GM12878 (cell line): ENCODE data around the gene CCDC8. TPM values are rescaled to one million over a fixed set of nuclear protein-coding genes. Genes with fewer than 3 reads are reported as not detected.

Experiments used
- ATAC-seq: fragments of 200-7000 bp; cut with Tn5 transposase; 3 replicates; pipeline ENCODE4 v1.9.1; 2020; ENCODE audit warnings: mild to moderate bottlenecking, moderate library complexity
- BruUV-seq: library from RNA; stranded (reverse); fragments of 400-500 nt; replicated peaks from 2 replicates; lab custom pipeline; 2021; lab: Mats Ljungman, UMichigan
- CTCF ChIA-PET: fragments of 300-600 bp; sonication (Branson Sonifier 250); formaldehyde crosslinking; extraction: SDS; loops from one replicate; lab custom pipeline; 2021; ENCODE audit warnings: inconsistent platforms; lab: Yijun Ruan, JAX
- POLR2A ChIA-PET: fragments of 350-600 bp; formaldehyde crosslinking; extraction: SDS; loops from one replicate; lab custom pipeline; 2021; ENCODE audit warnings: inconsistent platforms; lab: Charles Lee
- RAD21 ChIA-PET: fragments of 300-600 bp; sonication (Branson Sonifier 250); formaldehyde crosslinking; loops from one replicate; lab custom pipeline; 2023; ENCODE audit warnings: antibody characterized with exemption; ENCODE audit not compliant: unreplicated experiment; lab: Charles Lee
- SMC1A ChIA-PET: fragments of 300-600 bp; sonication (Branson Sonifier 250); formaldehyde crosslinking; loops from one replicate; lab custom pipeline; 2023; ENCODE audit not compliant: unreplicated experiment, uncharacterized antibody; lab: Charles Lee
- DNase-seq: peaks from one replicate; pipeline ENCODE4 v3.0.0-alpha.2; 2011; ENCODE audit warnings: low read depth, low spot score
- FAIRE-seq: peaks from 3 replicates; lab custom pipeline; 2011; peaks lifted over from hg19 to GRCh38; lab: Jason Lieb, UNC
- H2AFZ ChIP-seq: 2 replicates; pipeline ENCODE4 v1.6.0; 2011; ENCODE audit warnings: low read depth, low read length, control low read depth; ENCODE audit not compliant: control insufficient read depth
- H3K27ac ChIP-seq: 2 replicates; pipeline ENCODE4 v1.5.1; 2011; ENCODE audit warnings: control low read depth; ENCODE audit not compliant: control insufficient read depth, insufficient read depth
- H3K27me3 ChIP-seq, 2 experiments: replicated peaks in 1 of 2; 2 replicates each; pipeline versions ENCODE4 v1.6.0 to v1.6.1; 2011; ENCODE audit warnings: low read length in 1 of 2; ENCODE audit not compliant: control insufficient read depth in 2 of 2, insufficient read depth in 2 of 2
- H3K36me3 ChIP-seq, 2 experiments: 2 replicates each; pipeline ENCODE4 v1.5.1; 2011; ENCODE audit warnings: low read length in 1 of 2; ENCODE audit not compliant: control insufficient read depth in 2 of 2, insufficient read depth in 2 of 2
- H3K4me1 ChIP-seq: 2 replicates; pipeline ENCODE4 v1.6.1; 2011; ENCODE audit warnings: mild to moderate bottlenecking, low read length, moderate library complexity, mixed read lengths; ENCODE audit not compliant: control insufficient read depth, insufficient read depth
- H3K4me2 ChIP-seq: 2 replicates; pipeline ENCODE4 v1.6.0; 2011; ENCODE audit warnings: control low read depth; ENCODE audit not compliant: control insufficient read depth, insufficient read depth
- H3K4me3 ChIP-seq: fragments of 200-600 bp; sonication (generic); 2 replicates; pipeline ENCODE4 v1.5.1; 2016
- H3K79me2 ChIP-seq: 2 replicates; pipeline ENCODE4 v1.6.0; 2011; ENCODE audit warnings: low read length; ENCODE audit not compliant: control insufficient read depth, insufficient read depth
- H3K9ac ChIP-seq: 2 replicates; pipeline ENCODE4 v1.8.0; 2011; ENCODE audit warnings: low read length, control low read depth, mixed read lengths; ENCODE audit not compliant: control insufficient read depth, insufficient read depth
- H3K9me3 ChIP-seq: replicated peaks from 3 replicates; pipeline ENCODE4 v1.5.1; 2011; ENCODE audit warnings: mild to moderate bottlenecking, low read length; ENCODE audit not compliant: control insufficient read depth, insufficient read depth
- H4K20me1 ChIP-seq: 2 replicates; pipeline ENCODE4 v1.6.0; 2011; ENCODE audit not compliant: control insufficient read depth, insufficient read depth
- BCL3 ChIP-seq: IDR thresholded peaks from 2 replicates; pipeline ENCODE4 v1.6.1; 2011; ENCODE audit warnings: borderline replicate concordance, low read depth, mild to moderate bottlenecking, moderate library complexity, low read length; ENCODE audit not compliant: insufficient read depth, poor library complexity, severe bottlenecking
- CTCF ChIP-seq, 3 experiments: IDR thresholded peaks in 2 of 3; conservative IDR thresholded peaks in 1 of 3; 2 replicates each; pipeline ENCODE4 v1.5.1; 2011; ENCODE audit warnings: low read depth in 3 of 3, low read length in 3 of 3, mild to moderate bottlenecking in 3 of 3, control low read depth in 2 of 3, moderate library complexity in 2 of 3, inconsistent platforms in 1 of 3, mixed read lengths in 1 of 3; ENCODE audit not compliant: control insufficient read depth in 2 of 3, insufficient read depth in 1 of 3; ENCODE audit errors: extremely low read depth in 1 of 3
- DPF2 ChIP-seq: fragments of 450-650 bp; IDR thresholded peaks from 2 replicates; pipeline ENCODE4 v1.6.1; 2017; ENCODE audit warnings: mild to moderate bottlenecking
- ETV6 ChIP-seq, 2 experiments: fragments of 450-650 bp in 1 of 2; IDR thresholded peaks in 1 of 2; conservative IDR thresholded peaks in 1 of 2; 2 replicates each; pipeline ENCODE4 v1.6.1; 2014; ENCODE audit warnings: antibody characterized with exemption in 1 of 2, borderline replicate concordance in 1 of 2, low read depth in 1 of 2, mild to moderate bottlenecking in 1 of 2, moderate library complexity in 1 of 2
- MYB ChIP-seq: fragments of 150-350 bp; IDR thresholded peaks from 2 replicates; pipeline ENCODE4 v1.6.1; 2014; ENCODE audit warnings: mild to moderate bottlenecking, low read depth, low read length, borderline replicate concordance
- PAX5 ChIP-seq: IDR thresholded peaks from 2 replicates; pipeline ENCODE4 v1.6.1; 2011; ENCODE audit warnings: low read depth, low read length, borderline replicate concordance
- PRDM15 ChIP-seq: fragments of 450-650 bp; formaldehyde crosslinking; IDR thresholded peaks from 2 replicates; pipeline ENCODE4 v1.4.0; 2020; ENCODE audit warnings: mild to moderate bottlenecking, moderate library complexity
- SKIL ChIP-seq: fragments of 450-650 bp; IDR thresholded peaks from 2 replicates; pipeline ENCODE4 v1.6.1; 2017; ENCODE audit warnings: mild to moderate bottlenecking, low read depth, inconsistent platforms; ENCODE audit not compliant: poor library complexity, severe bottlenecking
- SP1 ChIP-seq: IDR thresholded peaks from one replicate; pipeline ENCODE4 v1.6.1; 2011; ENCODE audit warnings: low read depth, low read length
- ZNF384 ChIP-seq: IDR thresholded peaks from 2 replicates; pipeline ENCODE4 v1.6.1; 2012; ENCODE audit warnings: low read depth, mild to moderate bottlenecking, low read length, improper control_type of control experiment, borderline replicate concordance
- WGBS: methylation state at CpG from one replicate; pipeline ENCODE4 v1.1.6; 2016; ENCODE audit warnings: low lambda C conversion rate; ENCODE audit not compliant: insufficient replicate concordance, insufficient coverage; ENCODE audit errors: missing lambda C conversion rate; 5-methylcytosine and 5-hydroxymethylcytosine counted together
- in situ Hi-C: fragments of 300-500 bp; cut with MboI; formaldehyde crosslinking; loops from 9 replicates; pipeline ENCODE4 v1.14.3; 2018; ENCODE audit warnings: mixed read lengths
- intact Hi-C: fragments of 100-400 bp; cut with micrococcal nuclease; formaldehyde crosslinking; loops from one replicate; pipeline ENCODE4 v1.14.2; 2022; ENCODE audit not compliant: unreplicated experiment
- polyA plus RNA-seq, 11 experiments: library from polyadenylated mRNA; depleted of rRNA in 4 of 11; unstranded in 6 of 11; stranded (reverse) in 5 of 11; fragments of >200 nt; fragmentation: Nextera tagmentation in 4 of 11; fragmentation: Illumina TruSeq in 1 of 11; extraction: Ambion mirVana in 4 of 11; extraction: Trizol in 1 of 11; gene quantifications; 1 replicate in 1 of 11; 2 replicates in 10 of 11; pipeline versions ENCODE4 v1.2.1 to v1.2.3, GENCODE V29; 2011 to 2016; ENCODE audit warnings: inconsistent platforms in 2 of 11, missing spikeins in 2 of 11, low read depth in 1 of 11
- total RNA-seq, 4 experiments: library from RNA; depleted of rRNA in 3 of 4; stranded (reverse); fragments of >200 nt in 3 of 4; fragmentation: Illumina TruSeq in 1 of 4; extraction: Trizol in 1 of 4; gene quantifications; 2 replicates each; pipeline versions ENCODE4 v1.2.1 to v1.2.3, GENCODE V29; 2013 to 2021

CCDC8 gene
- total and polyA plus RNA-seq, 10 of the 15 experiments (the other 5 are each of a cell fraction or from before 2014, with no cell fraction given): under 0.01 to 0.15 (median 0.05) TPM; not detected in 5

- POLR2A ChIA-PET: no interaction called here
- ATAC-seq: no peak
- H3K4me2 ChIP-seq: no peak overlapping the region
- no peaks in the 10 kb centered on the region for H3K79me2 ChIP-seq
- intact Hi-C loops: no loop called here
- no TSS peak for BruUV-seq
- RAD21 ChIA-PET: no interaction called here
- FAIRE-seq: no peak
- no peak overlapping the region for H3K9ac ChIP-seq
- H3K36me3 ChIP-seq: no peaks in the 10 kb centered on the region
- SMC1A ChIA-PET: no interaction called here
- H3K4me1 ChIP-seq: no peaks in the 10 kb centered on the region
- H2AFZ ChIP-seq: no peak overlapping the region
- in situ Hi-C loops: no loop called here
- no peak overlapping the region for H3K27ac ChIP-seq
- no peak overlapping the region for H3K4me3 ChIP-seq
- 60% methylated on average over 7 of the region's 7 CpGs for WGBS
- H4K20me1 ChIP-seq: no peaks in the 10 kb centered on the region
- H3K9me3 ChIP-seq: no peaks in the 10 kb centered on the region
- peaks cover 0 to 2% of the 10 kb centered on the region in 2 experiments; a peak in 1 of 4 replicates for H3K27me3 ChIP-seq
- DNase-seq: no peak
- CTCF ChIA-PET: no interaction called here
- TF ChIP-seq CTCF (IDR thresholded peaks at IDR 0.05 in 2 of 3, conservative IDR thresholded peaks at IDR 0.05 in 1 of 3; ENCODE audit: control insufficient read depth in 2 of 3, extremely low read depth in 1 of 3, insufficient read depth in 1 of 3, low read depth in 3 of 3, low read length in 3 of 3): no peak
- TF ChIP-seq DPF2: no peak
- TF ChIP-seq MYB: no peak
- no peak for TF ChIP-seq PAX5
- TF ChIP-seq ETV6 (conservative IDR thresholded peaks at IDR 0.05 in 1 of 2, IDR thresholded peaks at IDR 0.05 in 1 of 2; ENCODE audit: borderline replicate concordance in 1 of 2, low read depth in 1 of 2): no peak
- no peak for TF ChIP-seq BCL3
- no peak for TF ChIP-seq PRDM15
- TF ChIP-seq ZNF384: no peak
- no peak for TF ChIP-seq SP1
- no peak for TF ChIP-seq SKIL
Measured at GRCh38 chr19:46420056-46420455, 6.7 kb upstream of the CCDC8 start.
